A673 (cell line): ENCODE results near the gene SLC22A17.

Source experiments
- CTCF ChIP-seq: fragments of 300-800, 200-600 bp; sonication (generic); conservative IDR thresholded peaks from 2 replicates; pipeline ENCODE4 v1.5.1; 2017; ENCODE audit warnings: low read depth, mild to moderate bottlenecking, antibody characterized with exemption, low read length, moderate library complexity, mixed read lengths
- EZH2 ChIP-seq: fragments of 200-600 bp; sonication (generic); IDR thresholded peaks from 2 replicates; pipeline ENCODE4 v1.6.1; 2017; ENCODE audit warnings: borderline replicate concordance, low read depth, mild to moderate bottlenecking, mixed read lengths, antibody characterized with exemption, low read length; ENCODE audit not compliant: poor library complexity, severe bottlenecking

- TF ChIP-seq CTCF, result no peak
- TF ChIP-seq EZH2, result no peak
Measured at GRCh38 chr14:23377573-23378563, 25.2 kb upstream of the SLC22A17 start.
